HG03280 (cell line): ENCODE data around the gene CCDC194.
A peak's percentile ranks its signal among the peaks of the same experiment; 100 is the strongest.

Source experiments
- ATAC-seq: cut with Tn5 transposase; IDR thresholded peaks from one replicate; pipeline ENCODE4 v1.9.1; 2021; ENCODE audit warnings: mild to moderate bottlenecking, moderate library complexity; ENCODE audit not compliant: unreplicated experiment

The CCDC194 gene

GRCh38 chr19:17393914-17394313 is at the start of gene CCDC194:
TSS of gene CCDC194 (minus strand) at chr19:17394196. CDS start at chr19:17394158, 38 bp downstream.
- ATAC-seq: no peak

- no peak for ATAC-seq
Observed at GRCh38 chr19:17441241-17442021, 47.4 kb upstream of the CCDC194 start.

GRCh38 chr19:17436874-17437267 is 42.9 kb upstream of the CCDC194 start:
- no peak for ATAC-seq

GRCh38 chr19:17436094-17436873 is 42.3 kb upstream of the CCDC194 start:
- no peak for ATAC-seq

- ATAC-seq: no peak
Observed at GRCh38 chr19:17435218-17435617, 41.2 kb upstream of the CCDC194 start.

GRCh38 chr19:17431417-17431816 is 37.4 kb upstream of the CCDC194 start:
- ATAC-seq: no peak

- no peak for ATAC-seq
Observed at GRCh38 chr19:17429641-17430113, 35.7 kb upstream of the CCDC194 start.

- no peak for ATAC-seq
Observed at GRCh38 chr19:17424743-17425365, 30.9 kb upstream of the CCDC194 start.

- no peak for ATAC-seq
Observed at GRCh38 chr19:17423429-17424208, 29.6 kb upstream of the CCDC194 start.

- no peak for ATAC-seq
Observed at GRCh38 chr19:17421942-17422341, 27.9 kb upstream of the CCDC194 start.

- no peak for ATAC-seq
Observed at GRCh38 chr19:17420475-17420924, 26.5 kb upstream of the CCDC194 start.

GRCh38 chr19:17419621-17420474 is 25.9 kb upstream of the CCDC194 start, which contains the start of gene MVB12A:
TSS of gene MVB12A (plus strand) at chr19:17420047. CDS start at chr19:17420136, 89 bp downstream.
- ATAC-seq: peak; percentile 91

- no peak for ATAC-seq
Observed at GRCh38 chr19:17419154-17419620, 25.2 kb upstream of the CCDC194 start.

- ATAC-seq: no peak
Observed at GRCh38 chr19:17418710-17419109, 24.7 kb upstream of the CCDC194 start.

GRCh38 chr19:17415121-17415520 is 21.1 kb upstream of the CCDC194 start:
- ATAC-seq: no peak

- no peak for ATAC-seq
Observed at GRCh38 chr19:17414097-17414496, 20.1 kb upstream of the CCDC194 start.

GRCh38 chr19:17411801-17412200 is 17.8 kb upstream of the CCDC194 start:
- ATAC-seq: no peak

- no peak for ATAC-seq
Observed at GRCh38 chr19:17409990-17410389, 16.0 kb upstream of the CCDC194 start.

GRCh38 chr19:17406887-17407196 is 12.8 kb upstream of the CCDC194 start:
- ATAC-seq: no peak
